Sciatic nerve (tissue), 2 donors: Measurements from ENCODE around the gene FAM168A. TPM values are rescaled to one million over a fixed set of nuclear protein-coding genes. Genes with fewer than 3 reads are reported as not detected.
"Not testable (repeated sequence)": the region's sequence is repeated elsewhere in the genome, so short reads cannot be mapped to it uniquely, and the experiment has no call there.

ENCODE experiments used
- ATAC-seq: fragments of 200-7000 bp; cut with Tn5 transposase; one replicate; pipeline ENCODE4 v1.9.1; 2020; ENCODE audit warnings: mild to moderate bottlenecking, moderate library complexity
- DNase-seq: peaks from one replicate; pipeline ENCODE4 v3.0.0-alpha.2; 2020; ENCODE audit warnings: low spot score
- intact Hi-C: fragments of 100-400 bp; cut with DNase I; formaldehyde crosslinking; loops from one replicate; pipeline ENCODE4 v1.14.2; 2022
- total RNA-seq: library from RNA; stranded (reverse); fragmentation: NEBNext Ultra II Directional; extraction: Animal tissue kit (Norgen Biotek cat#: 25700); gene quantifications from one replicate; pipeline ENCODE4 v1.2.1, GENCODE V29; 2021
- donor health status: DM: no; HTN: no; CAD: no.
- donor health status: DM: no; HTN: no; CAD: no.

FAM168A gene
- total RNA-seq, 1 donor from 2014 or later, result 52.2 TPM

GRCh38 chr11:73495731-73496130, 102.2 kb downstream of the FAM168A start:
- no peak for ATAC-seq
- intact Hi-C loops, result no loop called here
- DNase-seq, result no peak

DNA sequence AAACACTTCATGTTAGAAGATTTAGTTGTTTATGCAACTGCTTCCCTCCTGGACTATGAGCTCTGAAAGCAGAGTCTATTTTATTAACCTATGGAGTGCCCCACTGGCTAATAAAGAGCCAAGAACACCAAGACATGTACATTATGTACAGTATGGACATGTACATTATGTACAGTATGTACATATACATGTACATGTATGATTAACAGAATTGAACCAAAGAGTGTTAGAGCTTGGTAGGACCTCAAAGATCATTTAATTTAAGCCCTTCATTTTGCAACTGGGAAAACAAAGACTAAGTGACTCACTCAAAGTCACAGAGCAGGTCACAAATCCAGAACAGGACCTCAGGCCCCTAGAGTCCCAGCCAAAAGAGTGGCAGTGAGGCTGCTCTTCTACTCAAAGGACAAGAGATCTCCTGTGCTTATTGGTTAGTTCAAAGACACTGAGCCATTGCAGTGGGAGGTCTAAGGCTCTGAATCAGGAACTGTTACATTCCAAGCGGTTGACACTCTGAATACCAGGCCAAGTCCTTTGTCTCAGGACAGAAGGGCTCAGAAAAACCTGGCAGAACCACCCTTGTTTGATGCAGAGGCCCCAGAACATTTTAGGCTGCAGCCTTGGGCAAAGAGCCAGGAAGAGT, 103.8 kb downstream of the FAM168A start:
- peak; percentile 60 for ATAC-seq
- intact Hi-C loops, result no loop called here

GRCh38 chr11:73481626-73482025, 116.3 kb downstream of the FAM168A start:
- no peak for DNase-seq
- intact Hi-C loops, result loop anchor here (5.0 kb wide), 1 partner anchor 956 kb away; no protein-coding TSS in a partner anchor
- no peak for ATAC-seq

More for the DNA sequence above, 103.8 kb downstream of the FAM168A start:
- DNase-seq, result no peak

- peak; percentile 63 for ATAC-seq
- intact Hi-C loops, result loop anchor here (5.0 kb wide), 1 partner anchor 957 kb away; no protein-coding TSS in a partner anchor
- no peak for DNase-seq
Measured at GRCh38 chr11:73480677-73481076, 117.2 kb downstream of the FAM168A start.

DNA sequence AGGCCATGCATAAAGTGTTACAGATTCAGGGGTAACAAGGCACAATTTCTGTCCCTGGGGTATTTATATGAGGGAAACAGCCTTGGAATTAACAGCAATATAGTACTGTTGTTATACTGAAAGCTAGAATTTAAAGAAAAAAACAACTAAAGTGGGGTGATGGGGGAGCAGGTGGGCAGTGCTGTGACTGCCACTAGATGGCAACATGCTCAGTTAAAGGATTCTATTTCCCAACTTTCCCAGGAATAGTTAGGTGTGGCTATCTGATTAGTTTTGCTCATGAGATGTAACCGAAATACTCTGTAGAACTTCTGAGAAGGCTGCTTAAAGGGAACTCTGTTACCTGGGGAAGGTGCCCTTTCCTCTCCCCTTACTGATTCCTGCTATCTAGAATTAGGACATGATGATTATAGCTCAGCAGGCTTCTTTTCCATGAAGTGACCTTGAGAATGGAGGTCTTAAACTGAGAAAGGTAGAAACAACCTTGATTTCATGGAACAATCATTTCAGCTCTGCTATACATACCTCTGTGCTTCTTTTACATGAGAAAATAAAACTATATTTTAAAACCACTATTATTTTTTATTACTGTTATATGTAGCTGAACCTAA, 119.1 kb downstream of the FAM168A start:
- ATAC-seq (no peak), DNase-seq (no peak)
- intact Hi-C loops, result no loop called here

- DNase-seq, result no peak
- intact Hi-C loops, result no loop called here
- ATAC-seq, result no peak
Measured at GRCh38 chr11:73477518-73477917, 120.4 kb downstream of the FAM168A start.

- intact Hi-C loops, result no loop called here
- DNase-seq, result no peak
Measured at GRCh38 chr11:73475549-73476095, 122.3 kb downstream of the FAM168A start.

GRCh38 chr11:73473252-73473651, 124.7 kb downstream of the FAM168A start:
- intact Hi-C loops, result no loop called here
- DNase-seq (no peak), ATAC-seq (no peak)

More at GRCh38 chr11:73475549-73476095, 122.3 kb downstream of the FAM168A start:
- ATAC-seq, result no peak

DNA sequence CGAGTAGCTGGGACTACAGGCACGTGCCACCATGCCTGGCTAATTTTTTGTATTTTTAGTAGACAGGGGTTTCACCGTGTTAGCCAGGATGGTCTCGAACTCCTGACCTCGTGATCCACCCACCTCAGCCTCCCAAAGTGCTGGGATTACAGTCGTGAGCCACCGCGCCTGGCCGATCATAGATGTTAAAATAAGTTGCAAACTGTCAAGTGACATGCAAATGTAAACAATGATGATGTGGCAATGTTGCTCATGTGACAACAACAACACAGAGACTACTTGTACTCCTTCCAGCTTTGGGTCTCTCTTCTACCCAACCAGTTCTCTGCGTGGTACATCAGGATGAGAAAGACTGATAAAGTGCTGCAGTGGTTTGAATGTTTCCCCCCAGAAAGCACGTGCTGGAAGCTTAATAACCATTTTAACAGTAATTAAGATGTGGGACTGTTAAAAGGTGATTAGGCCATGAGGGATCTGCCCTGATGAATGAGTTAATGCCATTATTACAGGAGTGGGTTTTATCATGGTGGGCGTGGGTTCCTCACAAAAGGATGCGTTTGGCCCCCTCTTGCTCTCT, 127.8 kb downstream of the FAM168A start:
- DNase-seq, intact Hi-C loops, ATAC-seq: not testable (repeated sequence)

DNA sequence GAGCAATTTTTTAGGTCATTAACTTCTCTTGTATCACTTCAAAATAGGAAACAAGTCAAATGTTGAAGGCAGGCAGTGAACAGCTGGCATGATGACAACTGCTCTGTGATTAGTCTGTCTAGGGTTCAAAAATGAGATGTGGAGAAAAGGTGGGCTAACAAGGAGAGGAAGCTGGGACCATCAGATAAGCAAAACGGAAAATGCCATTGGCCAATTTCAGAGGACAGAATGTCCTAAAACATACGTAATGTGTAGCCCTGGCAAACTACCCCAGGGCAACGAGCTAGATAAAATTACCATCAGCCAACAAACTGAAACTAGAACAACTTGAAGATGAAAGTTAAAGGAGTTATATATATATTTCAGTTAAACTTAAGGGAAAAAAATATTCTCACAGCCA, 128.5 kb downstream of the FAM168A start:
- no peak for ATAC-seq
- intact Hi-C loops, result no loop called here
- DNase-seq, result no peak

GRCh38 chr11:73468590-73469161, 129.2 kb downstream of the FAM168A start:
- no peak for ATAC-seq
- intact Hi-C loops, result no loop called here
- no peak for DNase-seq

DNA sequence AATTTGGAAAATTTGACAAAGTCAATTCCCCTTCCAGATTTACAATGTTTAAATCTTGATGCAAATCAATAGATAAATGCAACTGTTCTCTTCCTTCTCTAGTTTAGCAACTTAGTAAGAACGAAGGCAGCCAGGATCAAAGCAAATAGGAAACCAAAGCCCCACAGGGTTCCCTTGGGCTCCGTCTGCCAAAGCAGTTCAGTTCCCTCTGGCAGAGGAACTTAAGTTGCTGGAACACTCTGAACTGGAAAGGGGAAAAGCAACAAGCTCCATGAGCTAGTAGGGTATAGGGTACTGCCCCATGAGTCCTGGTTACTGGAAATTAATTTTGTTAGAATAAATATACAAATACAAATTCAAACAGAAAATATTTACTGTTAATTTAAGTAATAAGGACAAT, 130.4 kb downstream of the FAM168A start:
- peak; percentile 70 for ATAC-seq
- no peak for DNase-seq
- intact Hi-C loops, result no loop called here

GRCh38 chr11:73466643-73467042, 131.3 kb downstream of the FAM168A start:
- intact Hi-C loops, result no loop called here
- ATAC-seq (no peak), DNase-seq (no peak)

- intact Hi-C loops, result no loop called here
- ATAC-seq, result no peak
- no peak for DNase-seq
Measured at GRCh38 chr11:73465871-73466270, 132.0 kb downstream of the FAM168A start.

DNA sequence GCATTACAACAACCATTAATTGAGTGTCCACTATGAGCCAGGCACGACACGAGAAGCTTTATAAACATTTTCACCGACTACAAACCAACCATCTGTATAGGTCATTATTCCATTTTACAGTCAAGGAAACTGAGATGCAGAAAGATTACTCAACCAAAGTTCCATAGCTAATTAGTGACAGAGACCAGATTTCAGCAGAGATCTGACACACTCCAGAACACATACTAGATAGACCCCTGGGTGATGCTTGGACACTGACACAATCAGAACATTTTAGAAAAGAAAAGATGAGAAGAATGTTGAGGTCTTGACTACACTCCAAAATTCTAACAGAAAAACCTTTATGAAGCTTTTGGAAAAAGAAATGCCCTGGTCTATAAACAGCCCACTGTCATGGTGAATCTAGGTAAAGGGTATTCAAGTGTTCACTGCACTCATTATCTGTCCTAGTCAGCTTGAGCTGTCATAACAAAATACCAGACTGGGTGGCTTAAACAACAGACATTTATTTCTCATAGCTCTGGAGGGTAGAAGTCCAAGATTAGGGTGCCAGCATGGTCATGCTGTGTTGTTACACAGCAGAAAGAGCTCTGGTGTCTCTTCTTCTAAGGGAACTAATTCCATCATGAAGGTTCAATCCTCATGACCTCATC, 132.8 kb downstream of the FAM168A start:
- ATAC-seq, result no peak
- DNase-seq, result no peak
- intact Hi-C loops, result no loop called here

- intact Hi-C loops, result no loop called here
- DNase-seq, result no peak
- ATAC-seq, result no peak
Measured at GRCh38 chr11:73464347-73464746, 133.6 kb downstream of the FAM168A start.

- no peak for DNase-seq
- ATAC-seq, result no peak
- intact Hi-C loops, result no loop called here
Measured at GRCh38 chr11:73463359-73463758, 134.6 kb downstream of the FAM168A start.

- intact Hi-C loops, result no loop called here
- no peak for DNase-seq
- peak; percentile 31 for ATAC-seq
Measured at GRCh38 chr11:73461964-73462363, 135.9 kb downstream of the FAM168A start.

DNA sequence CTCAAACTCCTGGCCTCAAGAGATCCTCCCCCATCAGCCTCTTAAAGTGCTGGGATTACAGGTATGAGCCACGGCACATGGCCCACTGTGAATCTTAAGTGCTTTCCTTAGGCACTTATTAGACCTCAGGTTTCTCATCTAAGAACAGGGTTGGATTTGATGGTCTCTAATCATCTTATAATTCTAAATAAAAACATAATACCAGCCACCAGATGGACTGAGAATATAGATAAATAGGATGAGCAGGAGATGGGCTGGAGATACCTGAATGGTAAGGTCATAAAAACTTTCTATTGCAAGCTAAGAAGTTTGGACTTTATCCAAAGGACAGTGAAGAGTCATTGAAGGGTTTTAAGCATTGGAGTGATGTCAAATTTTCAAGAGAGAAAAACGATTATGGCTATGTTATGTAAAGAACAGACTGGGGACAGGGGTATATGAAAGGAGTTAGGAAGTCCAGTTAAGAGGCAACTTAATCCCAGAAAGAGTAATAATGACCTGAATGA, 136.5 kb downstream of the FAM168A start:
- no peak for DNase-seq
- intact Hi-C loops, result no loop called here
- ATAC-seq, result no peak
